Uterus (tissue), 2 donors: Measurements from ENCODE around the gene PPFIBP1.

ENCODE experiments used
- CTCF ChIP-seq, 4 experiments: fragments of 200-600 bp in 2 of 4; fragments of 450-650 bp in 2 of 4; sonication (generic) in 2 of 4; IDR thresholded peaks; one replicate each; pipeline ENCODE4 v1.5.1; 2016 to 2019; ENCODE audit warnings: antibody characterized with exemption in 4 of 4, mild to moderate bottlenecking in 2 of 4, moderate library complexity in 1 of 4
- POLR2A ChIP-seq, 2 donors: fragments of 450-650 bp; IDR thresholded peaks; one replicate each; pipeline ENCODE4 v1.6.1; 2016; ENCODE audit warnings: antibody characterized with exemption in 2 of 2, mild to moderate bottlenecking in 1 of 2, moderate library complexity in 1 of 2

GRCh38 chr12:27555925-27556778, 32.1 kb downstream of the PPFIBP1 start:
- no peak for TF ChIP-seq POLR2A (IDR thresholded peaks at IDR 0.05)
- TF ChIP-seq CTCF (IDR thresholded peaks at IDR 0.05): no peak
